SK-N-MC (cell line): ENCODE results near the gene ABI2.

Experiments
- EZH2 ChIP-seq: fragments of 200-600 bp; sonication (generic); IDR thresholded peaks from one replicate; pipeline ENCODE4 v1.6.1; 2017; ENCODE audit warnings: antibody characterized with exemption
- POLR2AphosphoS5 ChIP-seq: IDR thresholded peaks from 2 replicates; pipeline ENCODE4 v1.6.1; 2012; ENCODE audit warnings: mild to moderate bottlenecking, low read depth, low read length, borderline replicate concordance

GRCh38 chr2:203451689-203452088 is 123.5 kb downstream of the ABI2 start:
- TF ChIP-seq POLR2AphosphoS5 (no peak), EZH2 (no peak)
